HG02571 (cell line): Measurements from ENCODE around the gene CYP46A1.
"Not testable (repeated sequence)": the region's sequence is repeated elsewhere in the genome, so short reads cannot be mapped to it uniquely, and the experiment has no call there.

Source experiments
- ATAC-seq: cut with Tn5 transposase; IDR thresholded peaks from one replicate; pipeline ENCODE4 v1.9.1; 2021; ENCODE audit warnings: mild to moderate bottlenecking, moderate library complexity; ENCODE audit not compliant: unreplicated experiment

Gene CYP46A1

GRCh38 chr14:99754141-99755067 lies 70.3 kb downstream of the CYP46A1 start:
- no peak for ATAC-seq

DNA sequence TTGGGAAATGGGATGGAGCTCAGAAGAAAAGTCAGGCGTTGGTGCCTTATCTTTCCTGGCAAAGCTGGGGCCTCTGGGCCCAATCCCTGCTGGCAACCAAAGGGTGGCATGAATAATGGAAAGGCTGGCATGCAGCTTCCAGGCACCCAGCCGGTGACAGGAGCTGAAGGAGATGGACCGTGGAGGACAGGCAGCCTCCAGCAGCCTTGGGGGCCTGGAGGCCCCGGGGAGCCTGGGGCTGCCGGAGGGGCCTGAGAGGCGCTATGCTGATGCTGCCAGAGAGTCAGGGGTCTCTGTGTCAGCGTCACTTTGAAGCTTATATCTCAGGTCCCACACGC lies 70.9 kb downstream of the CYP46A1 start:
- ATAC-seq: no peak

GRCh38 chr14:99755629-99756603 lies 71.8 kb downstream of the CYP46A1 start:
- ATAC-seq: no peak

GRCh38 chr14:99756796-99757195 lies 72.7 kb downstream of the CYP46A1 start:
- no peak for ATAC-seq

DNA sequence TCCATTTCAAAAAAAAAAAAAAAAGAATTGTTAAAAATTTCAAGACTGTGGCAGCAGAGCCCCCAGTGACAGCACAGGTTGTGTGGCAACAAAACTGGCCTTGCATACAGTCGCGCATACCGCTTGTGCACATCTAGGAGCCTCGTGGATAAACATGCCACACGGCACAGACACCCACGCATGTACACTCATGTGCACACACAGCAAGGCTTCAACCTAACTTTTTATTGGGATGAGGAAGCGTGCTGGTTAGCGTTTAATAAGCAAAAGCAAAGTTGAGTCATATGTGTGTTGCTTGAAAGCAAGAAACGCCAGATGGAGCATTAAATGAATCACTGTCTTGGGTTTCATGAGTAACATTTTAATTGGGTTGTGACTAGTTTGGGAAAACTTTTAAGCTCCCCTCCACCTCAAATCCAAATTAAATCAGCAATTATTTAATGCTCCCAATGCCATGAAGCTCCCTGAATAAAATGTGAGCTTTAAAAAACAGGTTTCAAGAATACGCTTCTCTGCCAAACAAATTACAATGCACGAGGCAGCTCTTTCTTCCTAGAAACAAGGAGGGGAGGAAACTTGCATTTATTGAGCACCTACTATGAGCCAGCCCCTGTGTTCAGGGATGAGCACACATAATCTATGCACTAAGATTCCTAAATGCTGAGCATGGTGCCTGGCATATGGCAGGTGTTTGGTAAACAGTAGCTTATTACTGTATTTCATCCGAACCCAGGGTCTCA lies 73.4 kb downstream of the CYP46A1 start:
- ATAC-seq: no peak

DNA sequence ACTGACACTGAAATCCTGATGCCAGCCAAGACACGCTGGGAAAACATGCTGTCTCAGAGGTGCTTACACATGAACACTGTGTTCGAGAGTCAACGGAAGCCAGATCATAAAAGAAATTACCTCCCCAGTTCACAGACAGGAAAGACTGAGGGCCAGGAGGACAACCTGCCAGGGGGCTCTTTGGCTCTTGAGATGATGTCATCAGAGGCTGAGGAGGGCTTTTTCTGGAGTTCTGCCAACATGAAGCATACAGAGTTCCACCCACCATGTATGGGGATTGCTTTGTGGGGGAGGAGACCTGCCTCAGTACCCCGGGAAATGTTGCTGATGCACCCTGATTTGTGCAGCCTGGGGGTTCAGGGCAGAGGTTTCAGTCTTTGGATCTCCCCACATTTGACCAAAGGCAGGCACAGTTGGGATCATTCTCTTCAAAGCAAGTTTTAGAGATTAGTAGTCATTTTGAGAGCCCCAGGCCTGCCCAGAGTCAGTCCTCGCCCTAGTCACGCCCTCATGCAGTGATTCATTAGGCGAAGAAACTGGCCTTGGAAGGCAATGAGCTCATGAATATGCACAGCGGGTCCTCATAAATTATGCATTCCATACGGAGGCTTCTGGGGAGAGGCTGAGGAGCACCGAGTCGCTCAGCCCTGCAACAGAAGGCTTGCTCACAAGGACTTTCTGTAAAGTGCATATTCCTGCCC lies 74.2 kb downstream of the CYP46A1 start:
- ATAC-seq: no peak

DNA sequence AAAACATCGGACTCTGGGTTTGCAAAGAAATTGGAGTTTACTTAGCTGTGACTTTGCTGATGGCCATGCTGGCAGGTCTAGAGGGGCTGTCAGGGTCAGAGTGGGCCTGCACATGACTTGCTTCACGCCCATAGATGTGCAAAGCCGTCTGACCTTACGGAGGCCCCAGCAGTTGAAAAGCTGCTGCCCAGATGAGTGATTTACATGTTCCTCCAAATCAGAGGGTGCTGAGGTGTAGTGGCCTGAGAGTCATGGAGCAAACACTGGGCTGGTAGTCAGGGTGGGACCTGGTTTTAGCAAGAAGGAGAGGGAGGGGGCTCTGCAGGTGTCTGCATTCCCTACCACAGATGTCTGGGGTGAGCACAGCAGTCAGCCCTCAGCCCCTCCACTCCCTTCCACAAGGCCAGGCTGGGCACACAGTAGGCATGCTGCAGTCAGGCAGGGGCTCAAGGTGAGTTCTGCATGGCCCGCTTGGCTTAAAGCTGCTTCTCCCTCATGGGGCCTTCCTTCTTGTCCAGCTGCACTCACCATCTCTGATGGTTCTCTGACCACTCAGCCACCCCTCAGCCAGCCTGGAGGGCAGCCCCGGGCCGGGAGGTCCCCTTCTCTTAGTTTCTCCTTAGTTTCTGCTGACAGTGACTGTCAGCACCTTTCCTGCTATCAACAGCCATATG lies 74.9 kb downstream of the CYP46A1 start:
- no peak for ATAC-seq

- no peak for ATAC-seq
These were observed 75.4 kb downstream of the CYP46A1 start for GRCh38 chr14:99759546-99759925.

DNA sequence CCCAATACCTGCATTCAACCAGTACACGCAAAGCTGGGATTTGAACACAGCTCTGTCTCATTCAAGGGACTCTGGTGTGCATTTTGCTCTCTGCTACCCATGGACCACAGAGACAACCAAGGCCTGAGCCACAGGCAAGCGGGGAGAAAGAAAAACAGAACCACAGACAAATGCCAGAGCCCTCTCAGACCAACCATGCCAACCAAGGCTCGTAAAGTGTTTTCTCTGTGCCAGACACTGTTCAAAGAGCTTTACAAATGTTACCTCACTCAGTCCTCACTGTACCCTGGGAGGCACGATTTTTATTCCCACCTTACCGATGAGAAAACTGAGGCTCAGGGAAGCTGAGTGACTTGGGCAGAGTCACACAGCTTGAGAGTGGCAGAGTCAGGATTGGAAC lies 76.7 kb downstream of the CYP46A1 start:
- no peak for ATAC-seq

- not testable (repeated sequence) for ATAC-seq
These were observed 78.8 kb downstream of the CYP46A1 start for GRCh38 chr14:99762911-99763310.

GRCh38 chr14:99763527-99764221 lies 79.6 kb downstream of the CYP46A1 start:
- ATAC-seq: no peak

GRCh38 chr14:99764222-99764706 lies 80.2 kb downstream of the CYP46A1 start:
- ATAC-seq: no peak

DNA sequence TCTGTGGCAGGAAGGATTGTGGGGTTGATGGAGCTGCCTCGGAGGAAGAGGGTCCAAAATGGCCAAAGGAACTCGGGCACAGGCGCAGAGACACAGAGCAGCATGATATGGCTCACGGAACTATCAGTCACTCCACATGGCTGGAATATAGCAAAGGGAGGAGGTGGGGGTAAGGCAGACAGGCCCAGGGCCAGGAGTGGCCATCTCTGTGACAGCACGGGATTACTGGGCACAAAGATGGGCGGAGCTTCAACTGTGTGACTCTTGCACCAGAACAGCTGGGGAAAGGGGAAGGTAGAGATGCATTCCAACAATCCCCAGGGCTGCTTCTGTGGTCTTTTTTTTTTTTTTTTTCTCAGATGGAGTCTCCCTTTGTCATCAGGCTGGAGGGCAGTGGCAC lies 84.3 kb downstream of the CYP46A1 start:
- ATAC-seq: no peak

DNA sequence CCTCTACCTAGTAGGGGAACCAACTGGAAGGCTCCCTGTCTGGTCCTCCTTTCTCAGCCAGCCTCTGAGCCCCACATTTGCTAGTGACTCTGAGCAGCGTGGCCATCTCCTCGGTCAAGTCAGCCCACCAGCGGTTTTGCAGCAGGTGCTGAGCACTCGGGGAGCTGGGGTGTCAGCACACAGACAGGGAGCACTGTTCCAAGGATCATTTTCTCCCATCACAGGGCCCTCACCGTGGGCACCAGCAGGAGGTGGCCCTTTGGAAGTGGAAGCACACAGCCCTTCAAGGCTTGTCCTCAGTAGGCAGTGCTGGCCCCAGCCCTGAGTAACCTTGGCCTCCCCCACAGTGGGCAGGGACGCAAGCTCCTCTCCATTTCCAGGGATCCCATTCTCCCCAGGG lies 85.0 kb downstream of the CYP46A1 start:
- no peak for ATAC-seq

DNA sequence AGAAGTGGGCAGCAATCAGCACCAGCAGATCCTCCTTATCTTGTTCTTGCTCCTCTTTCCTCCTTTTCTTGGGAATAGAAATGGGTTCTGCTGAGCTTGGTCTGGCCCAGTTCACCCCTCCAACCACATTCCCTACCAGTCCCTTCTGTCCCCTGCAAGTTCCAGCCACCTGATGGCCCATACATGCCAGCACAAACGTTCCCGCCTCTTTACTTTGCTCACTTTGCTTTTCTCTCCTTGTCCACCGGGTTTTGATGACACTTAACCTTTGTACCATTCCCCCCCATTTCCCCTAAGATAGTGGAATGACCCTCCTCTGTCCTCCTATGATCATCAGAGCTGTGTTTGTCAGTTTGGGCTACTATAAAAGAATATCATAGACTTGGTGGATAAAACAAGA lies 85.7 kb downstream of the CYP46A1 start:
- no peak for ATAC-seq

DNA sequence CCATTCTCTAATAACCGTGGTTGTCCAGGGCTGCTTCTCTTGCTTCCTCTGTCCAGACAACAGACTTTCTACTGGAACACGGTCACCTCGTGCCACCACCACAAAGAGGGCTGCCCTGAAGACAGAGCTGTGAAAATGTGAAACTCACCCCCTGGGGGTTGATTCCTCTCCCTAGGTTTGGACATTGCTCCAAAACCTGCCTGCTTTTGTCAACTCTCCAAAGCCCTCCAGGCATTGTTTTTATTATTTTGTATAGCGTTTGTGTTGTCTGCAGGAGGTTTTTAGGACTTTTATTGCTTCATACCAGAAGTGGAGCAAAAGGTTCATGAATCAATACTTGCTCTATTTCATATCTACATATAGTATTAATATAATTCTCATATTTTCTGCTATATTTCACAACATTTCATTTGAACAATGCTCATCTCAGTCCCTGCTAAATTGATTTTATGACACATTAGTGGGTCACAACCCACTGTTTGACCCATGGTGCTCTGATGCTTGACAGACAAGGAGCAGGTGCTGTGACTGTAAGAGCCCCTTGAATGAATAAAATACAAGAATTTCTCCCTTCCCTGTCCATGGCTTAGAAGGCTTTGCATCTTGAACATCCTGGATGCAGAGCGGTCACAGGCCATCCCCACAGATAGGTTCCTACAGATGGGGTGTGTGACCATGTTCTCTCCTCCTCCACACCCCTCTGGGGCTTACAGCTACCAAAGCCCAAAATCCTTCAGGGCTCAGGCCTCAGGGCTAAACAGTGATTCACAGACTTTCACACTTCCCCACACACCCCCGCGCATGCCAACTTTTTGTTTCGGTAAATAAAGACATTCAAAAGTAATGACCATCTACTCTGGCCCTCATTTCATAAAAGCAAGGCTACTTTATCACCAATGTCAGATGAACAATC lies 88.5 kb downstream of the CYP46A1 start:
- no peak for ATAC-seq

- ATAC-seq: no peak
These were observed 89.7 kb downstream of the CYP46A1 start for GRCh38 chr14:99773521-99774497.
